ENCODE data around the gene TMEM151B. TPM values are rescaled to one million over a fixed set of nuclear protein-coding genes. Genes with fewer than 3 reads are reported as not detected.
A peak's percentile ranks its signal among the peaks of the same experiment; 100 is the strongest.

TMEM151B gene
- total RNA-seq, 1 donor, result under 0.01 TPM

DNA sequence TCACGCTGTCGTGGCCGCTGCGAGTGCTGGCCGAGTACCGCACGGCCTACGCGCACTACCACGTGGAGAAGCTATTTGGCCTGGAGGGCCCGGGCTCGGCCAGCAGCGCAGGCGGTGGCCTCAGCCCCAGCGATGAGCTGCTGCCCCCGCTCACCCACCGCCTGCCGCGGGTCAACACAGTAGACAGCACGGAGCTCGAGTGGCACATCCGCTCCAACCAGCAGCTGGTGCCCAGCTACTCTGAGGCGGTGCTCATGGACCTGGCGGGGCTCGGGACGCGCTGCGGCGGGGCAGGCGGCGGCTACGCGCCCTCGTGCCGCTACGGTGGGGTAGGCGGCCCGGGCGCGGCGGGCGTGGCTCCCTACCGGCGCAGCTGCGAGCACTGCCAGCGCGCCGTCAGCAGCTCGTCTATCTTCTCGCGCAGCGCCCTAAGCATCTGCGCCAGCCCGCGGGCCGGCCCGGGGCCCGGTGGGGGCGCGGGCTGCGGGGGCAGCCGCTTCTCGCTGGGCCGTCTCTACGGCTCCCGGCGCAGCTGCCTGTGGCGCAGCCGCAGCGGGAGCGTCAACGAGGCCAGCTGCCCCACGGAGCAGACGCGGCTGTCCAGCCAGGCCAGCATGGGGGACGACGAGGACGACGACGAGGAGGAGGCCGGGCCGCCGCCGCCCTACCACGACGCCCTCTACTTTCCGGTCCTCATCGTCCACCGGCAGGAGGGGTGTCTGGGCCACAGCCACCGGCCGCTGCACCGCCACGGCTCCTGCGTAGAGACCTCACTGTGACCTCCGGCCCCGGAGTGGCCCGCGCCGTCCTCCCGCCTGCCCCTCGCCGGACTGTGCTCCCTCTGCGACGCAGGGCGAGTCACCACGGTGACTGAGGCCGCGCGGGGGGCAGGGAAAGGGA lies 5.7 kb downstream of the TMEM151B start:
- peak in 2 of 3 donors; percentile 50 to 53 for DNase-seq (ENCODE audit: low read depth in 2 of 3, low spot score in 2 of 3)

DNA sequence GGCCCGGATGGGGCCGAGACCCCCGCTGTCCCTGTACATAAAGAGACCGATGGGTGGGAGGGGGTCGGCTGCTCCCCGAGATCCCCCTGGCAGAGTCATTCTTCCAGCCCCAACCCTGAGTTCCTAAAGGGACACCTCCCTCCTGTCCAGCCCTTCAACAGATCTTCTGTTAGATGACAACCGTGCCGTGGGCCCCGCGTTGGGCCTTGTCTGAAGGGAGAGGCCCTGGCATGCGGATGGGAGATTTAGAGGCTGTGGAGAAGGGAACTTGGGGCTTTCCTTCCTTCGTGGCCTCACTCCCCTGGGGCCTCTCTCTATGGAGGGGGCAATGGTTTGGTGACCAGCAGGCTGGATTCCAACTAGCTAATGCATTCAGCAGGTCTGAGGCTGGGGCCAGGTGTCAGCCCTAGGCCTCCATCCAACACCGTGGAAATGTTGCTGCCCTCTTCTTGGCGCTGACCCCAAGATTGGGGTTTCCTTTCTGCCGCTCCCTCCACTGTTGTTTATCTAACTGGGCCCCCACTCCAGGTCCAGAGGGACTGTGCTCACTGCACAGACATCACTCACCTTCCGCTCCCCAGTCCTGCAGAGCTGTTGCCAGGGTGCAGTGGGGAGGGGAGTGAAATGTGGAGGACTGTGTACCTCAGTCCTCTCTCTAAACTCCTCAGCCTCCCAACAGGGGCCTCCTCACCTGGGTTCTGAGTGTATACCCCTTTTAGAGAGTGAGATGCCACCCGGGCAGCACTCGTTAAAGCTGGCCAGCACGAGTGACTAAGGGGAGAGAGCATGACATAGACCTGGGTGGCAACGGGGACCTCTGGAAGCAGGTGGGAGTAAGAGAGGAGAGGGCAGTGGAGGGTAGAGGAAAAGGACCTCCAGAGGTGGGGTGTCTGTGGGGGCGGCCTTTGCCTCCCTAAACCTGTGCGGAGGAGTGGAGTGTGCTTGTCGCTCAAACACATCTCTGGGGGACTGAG lies 6.7 kb downstream of the TMEM151B start:
- DNase-seq (ENCODE audit: low read depth in 2 of 3, low spot score in 2 of 3), result no peak

DNA sequence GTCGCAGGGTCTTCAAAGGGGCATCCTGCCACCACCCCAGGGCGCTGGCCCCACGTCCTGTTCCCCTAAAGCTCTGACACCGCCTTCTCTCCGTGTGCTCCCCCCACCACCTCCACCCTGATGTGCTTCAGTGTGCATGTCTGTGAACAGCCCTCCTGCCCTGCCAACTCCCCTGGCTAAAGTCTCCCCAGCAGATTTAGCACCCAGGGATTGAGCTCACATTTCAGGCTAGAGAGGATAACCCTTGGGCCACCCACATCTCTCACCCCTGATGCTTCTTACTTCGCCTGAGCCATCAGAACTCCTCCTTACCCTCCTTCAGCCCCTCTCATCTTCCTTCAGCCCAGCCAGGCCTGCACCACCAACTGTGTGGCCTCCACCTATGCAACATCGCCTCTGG lies 7.5 kb downstream of the TMEM151B start:
- DNase-seq (ENCODE audit: low read depth in 2 of 3, low spot score in 2 of 3), result no peak

DNA sequence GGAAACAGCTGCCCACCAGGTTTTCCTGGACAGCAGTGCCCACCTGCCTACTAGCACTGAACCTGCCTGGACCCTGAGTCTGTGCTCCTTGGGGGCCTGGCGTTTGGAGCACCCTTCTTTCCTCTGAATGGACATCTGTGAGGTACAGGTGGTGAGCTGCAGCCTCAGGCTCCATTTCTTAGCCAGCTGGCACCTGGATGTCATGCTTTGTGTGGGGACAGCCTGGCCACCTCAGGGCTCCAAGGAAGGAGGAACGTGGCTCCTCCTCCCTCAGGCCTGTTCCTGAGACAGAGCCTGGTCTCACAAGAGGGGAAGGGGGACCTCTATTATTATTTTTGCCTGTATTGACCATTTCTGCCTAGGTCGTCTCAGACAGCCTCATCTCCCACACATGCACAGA lies 8.1 kb downstream of the TMEM151B start:
- DNase-seq (ENCODE audit: low read depth in 2 of 3, low spot score in 2 of 3), result no peak

DNA sequence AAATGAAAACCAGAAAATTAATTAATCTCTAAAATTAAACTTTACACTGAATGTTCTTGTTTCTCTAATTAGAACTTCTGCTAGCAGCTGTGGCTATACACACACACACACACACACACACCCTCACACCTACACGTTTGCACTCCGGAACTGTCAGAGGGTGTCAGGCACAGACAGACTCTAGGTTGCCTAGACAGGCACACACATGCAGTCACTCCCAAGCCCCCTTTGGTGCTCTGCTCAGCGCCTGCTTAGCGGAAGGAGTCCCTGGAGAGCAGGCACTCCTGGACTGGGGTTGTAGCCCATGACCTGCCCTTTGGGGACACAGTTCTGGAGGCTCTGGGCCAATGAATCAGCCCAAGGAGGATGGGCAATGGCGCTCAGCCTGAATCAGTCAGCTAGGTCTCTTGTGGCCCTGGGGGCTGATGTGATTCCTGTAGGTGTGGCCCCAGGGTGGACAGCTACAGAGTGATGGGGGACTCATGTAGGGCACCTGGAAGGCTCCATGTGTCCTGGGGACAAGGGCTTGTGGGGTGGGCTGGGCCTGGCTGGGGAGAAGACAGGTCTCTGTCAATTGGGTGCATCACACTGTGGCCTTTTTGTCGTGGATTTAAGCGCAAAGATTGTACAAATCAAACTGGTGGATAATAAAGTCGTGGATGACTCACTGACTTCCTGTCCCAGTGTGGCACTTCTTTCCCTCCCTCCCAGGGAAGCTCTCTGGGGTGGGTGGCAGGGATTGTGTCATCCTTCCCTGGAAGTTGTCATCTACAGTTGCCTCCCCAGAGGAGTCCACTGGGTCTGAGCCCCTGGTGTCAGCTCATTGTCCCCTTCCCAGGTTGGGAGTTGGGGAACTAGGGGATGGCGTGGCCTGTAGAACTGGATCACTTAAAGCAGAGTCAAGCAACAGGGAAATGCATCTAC lies 8.8 kb downstream of the TMEM151B start:
- no peak for DNase-seq (ENCODE audit: low read depth in 2 of 3, low spot score in 2 of 3)

DNA sequence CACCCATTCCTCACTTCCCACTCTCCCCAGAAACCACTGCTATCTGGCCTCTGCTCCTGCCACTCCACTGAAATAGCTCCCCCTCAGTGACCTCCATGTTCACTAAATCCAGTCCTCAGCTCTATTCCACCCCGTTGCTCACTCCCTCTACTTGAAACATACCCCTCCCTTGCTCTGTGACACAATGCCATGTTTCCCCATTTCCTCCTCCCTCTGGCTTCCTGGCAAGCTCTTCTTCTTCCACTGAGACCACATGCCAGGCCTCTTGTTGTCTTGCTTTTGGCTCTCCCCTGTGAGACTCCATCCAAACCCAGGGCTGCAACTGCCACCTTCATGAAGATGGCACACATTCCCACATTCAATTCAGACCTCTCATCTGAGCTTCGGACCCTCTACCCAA lies 13.9 kb downstream of the TMEM151B start:
- no peak for DNase-seq (ENCODE audit: low read depth in 2 of 3, low spot score in 2 of 3)

DNA sequence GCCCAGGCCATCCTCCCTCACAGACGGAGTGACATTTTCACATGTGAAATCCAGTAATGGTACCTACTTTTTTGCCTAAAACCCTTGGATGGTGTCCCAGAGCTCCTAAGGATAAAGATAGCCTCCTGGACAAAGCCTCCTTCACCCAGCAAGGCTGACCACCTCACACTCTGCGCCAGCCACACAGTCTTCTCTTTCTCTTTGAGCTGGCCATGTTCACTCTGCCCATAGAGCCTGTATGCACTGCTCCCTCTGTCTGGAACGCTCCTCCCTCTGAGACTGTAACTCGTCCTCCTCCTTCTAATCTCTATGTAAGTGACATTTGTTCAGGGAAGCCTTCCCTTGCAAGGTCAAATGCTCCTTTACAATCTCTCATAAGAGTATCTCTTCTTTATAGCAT lies 14.6 kb downstream of the TMEM151B start:
- DNase-seq (ENCODE audit: low read depth in 2 of 3, low spot score in 2 of 3), result no peak

DNA sequence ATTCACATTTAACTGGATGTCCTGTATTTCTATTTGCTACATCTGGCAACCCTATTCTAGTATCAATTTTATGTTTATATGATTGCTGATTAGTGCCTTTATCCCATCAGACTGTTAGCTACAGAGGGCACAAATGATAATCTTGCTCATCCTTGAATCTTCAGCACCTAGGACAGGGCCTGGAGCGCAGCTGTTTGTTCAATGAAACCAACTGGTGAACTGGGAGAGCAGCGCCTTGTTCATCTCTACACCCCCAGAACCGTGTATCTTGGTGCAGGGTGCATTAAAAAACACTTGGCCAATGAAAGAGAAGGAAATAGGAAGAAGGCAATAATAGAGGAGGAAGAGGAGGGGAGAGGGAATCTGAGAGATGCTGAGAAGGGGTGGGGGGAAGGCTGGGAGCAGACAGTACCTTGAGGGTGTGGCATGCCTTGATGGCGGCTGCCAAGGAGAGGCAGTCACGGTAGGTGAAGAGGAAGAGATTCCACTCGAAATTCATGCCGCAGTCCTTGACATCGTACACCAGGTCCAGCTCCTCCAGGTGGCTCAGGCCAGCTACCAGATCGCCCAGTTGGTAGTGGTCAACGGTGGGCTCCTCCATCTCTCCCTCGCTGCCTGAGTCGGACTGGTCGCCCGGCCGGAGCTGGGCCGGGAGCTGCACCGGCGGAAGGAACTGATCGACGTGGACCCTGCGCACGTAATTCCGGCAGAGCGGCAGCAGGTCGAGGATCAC lies 15.5 kb downstream of the TMEM151B start:
- peak in 1 of 3 donors; percentile 34 for DNase-seq (ENCODE audit: low read depth in 2 of 3, low spot score in 2 of 3)

DNA sequence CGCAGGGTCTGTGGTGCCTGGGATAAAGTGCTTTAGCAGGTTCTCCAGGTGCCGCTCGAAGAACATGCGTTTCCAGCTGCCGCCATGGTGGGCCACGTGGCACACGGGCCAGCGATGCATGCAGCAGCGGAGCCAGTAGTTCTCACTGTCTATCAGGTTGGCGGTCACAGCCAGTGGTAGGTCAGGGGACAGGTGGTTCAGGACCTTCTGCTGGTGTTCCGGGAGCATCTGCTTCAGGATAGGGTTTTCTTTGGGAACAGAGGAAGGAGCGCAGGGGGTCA lies 16.0 kb downstream of the TMEM151B start:
- no peak for DNase-seq (ENCODE audit: low read depth in 2 of 3, low spot score in 2 of 3)

DNA sequence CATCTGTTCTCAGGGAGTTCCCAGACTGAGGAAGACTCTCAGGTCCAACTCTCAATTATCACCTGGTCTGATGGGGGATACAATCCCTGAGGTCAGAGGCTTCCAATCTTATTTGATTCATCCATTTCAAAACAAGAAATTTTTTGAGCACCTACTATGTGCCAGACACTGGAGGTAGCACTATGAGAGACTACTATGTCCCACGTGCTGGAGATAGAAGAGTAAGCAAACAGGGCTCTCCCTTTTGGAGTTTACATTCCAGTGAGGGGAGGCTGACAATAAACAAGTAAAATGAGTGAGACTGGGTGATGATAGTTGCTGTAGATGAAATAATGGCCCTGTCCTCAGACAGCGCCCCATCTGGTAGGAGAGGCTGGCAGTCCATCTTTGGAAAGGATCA lies 16.5 kb downstream of the TMEM151B start:
- DNase-seq (ENCODE audit: low read depth in 2 of 3, low spot score in 2 of 3), result no peak

DNA sequence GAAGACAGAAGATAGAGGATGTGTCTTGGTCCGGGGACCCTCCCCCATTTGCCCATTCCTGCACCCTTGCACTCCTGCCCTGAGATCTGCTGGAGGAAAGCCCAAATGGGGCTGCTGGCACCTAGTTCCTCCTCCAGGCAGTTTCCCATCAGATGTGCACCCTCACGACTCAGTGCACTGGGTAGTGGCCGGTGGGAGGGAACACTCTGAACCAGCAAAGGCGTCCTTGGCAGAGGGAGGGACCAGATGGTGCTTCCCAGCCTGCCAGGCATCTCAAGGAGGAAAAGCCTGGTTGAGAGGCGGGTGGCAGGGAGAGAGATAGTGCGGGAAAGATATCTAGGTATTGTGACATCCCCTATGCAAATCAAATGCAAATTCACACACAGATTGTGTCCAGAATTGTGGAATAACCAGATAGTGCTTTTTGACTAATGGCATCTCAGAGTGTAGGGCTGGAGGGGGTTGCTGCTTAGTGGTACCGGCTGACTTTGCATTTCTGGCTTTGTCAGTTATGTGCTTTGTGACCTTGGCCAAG lies 19.5 kb downstream of the TMEM151B start:
- no peak for DNase-seq (ENCODE audit: low read depth in 2 of 3, low spot score in 2 of 3)

DNA sequence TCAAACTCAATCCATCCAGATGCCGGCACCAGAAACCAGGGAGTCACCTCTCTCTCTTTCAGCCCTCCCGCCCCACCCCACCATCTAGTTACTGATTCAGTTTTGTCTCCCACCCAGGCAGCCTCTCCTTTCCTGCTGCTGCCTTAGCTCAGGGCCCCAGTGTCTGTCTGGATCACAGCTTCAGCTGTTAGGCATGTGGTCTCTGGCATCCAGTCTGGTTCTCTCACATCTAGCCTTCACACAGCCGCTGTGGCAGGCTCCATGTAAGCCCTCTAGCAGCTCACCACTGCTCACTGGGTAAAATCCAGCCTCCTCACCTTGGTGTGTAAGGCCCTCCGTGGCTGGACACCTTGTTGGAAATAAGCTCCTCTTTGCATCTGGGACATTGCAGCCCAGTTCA lies 21.6 kb downstream of the TMEM151B start:
- DNase-seq (ENCODE audit: low read depth in 2 of 3, low spot score in 2 of 3), result no peak

DNA sequence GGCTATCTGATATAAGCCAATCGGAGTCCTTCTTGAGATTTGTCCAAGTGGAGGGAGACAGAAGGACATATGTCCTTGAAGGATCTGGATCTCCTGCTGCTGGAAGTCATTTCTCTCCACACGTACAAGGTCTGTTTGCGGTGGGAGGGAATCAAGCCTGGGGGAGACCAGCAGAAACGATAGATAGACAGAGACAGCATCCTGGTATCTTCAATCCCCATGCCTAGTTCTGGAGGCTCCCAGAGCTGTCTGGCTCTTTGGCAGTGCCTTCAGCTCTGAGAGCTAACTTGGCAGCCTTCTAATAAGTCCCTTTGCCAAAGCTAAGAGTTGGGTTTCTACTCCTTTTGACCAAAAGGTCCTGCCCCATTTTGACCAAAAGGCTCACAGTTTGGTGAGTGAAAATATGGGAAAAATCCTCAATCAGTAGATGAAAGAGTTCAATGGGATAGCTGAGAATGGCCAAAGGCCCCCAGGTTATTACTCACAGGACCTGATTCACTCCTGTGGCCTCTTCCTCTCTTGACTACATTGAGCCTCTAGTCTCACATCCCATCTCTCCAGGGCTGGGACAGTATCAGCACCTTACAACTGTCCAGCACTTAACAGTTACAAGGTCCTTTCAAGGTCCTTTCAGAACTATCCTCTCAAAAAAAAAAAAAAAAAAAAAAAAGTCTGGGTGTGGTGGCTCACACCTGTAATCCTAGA lies 22.6 kb downstream of the TMEM151B start:
- DNase-seq (ENCODE audit: low read depth in 2 of 3, low spot score in 2 of 3), result no peak

DNA sequence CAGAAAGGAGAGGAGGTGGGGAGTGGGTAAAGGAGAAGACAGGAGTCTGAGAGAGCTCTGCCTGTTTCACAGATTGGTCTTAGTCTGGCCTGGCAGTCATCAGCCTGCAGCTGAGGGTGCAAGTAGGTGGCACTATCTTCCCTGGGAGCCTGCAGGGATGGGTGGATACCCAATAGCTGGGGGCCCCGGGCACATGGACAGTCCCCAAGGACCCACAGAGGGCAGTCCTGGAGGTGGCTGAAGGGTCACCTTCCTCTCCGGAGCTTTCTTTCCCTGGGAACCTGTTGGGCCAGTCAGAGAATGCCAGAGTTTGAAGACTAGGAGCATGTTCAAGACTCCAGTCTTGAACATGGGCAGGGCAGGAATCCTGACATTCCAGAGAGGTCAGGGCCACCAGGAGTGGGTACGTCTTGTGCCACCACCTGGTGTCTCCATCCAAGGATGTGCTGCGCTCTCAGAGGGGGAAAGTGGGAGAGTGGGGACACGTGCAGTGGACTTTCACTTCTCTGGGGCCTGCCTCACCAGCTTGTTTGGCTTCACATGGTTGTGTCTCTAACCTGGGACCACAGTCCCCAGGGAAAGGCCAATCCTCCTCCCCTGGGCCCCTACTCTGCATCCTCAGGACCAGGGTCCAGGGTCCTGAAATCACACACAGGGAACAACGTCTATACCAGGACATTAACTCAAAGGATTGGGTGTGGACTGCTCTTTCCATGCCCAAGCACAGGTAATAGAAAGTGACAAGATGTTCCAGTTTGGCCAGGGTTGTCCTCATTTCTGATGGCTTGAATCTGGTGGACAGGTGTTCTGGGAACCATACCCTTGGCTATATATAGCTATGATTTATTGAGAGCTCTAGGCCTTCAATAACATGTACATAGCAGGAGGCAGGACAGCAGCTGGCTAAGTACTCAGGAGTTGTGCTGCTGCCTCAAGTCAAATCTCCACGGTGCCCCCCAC lies 24.9 kb downstream of the TMEM151B start:
- no peak for DNase-seq (ENCODE audit: low read depth in 2 of 3, low spot score in 2 of 3)

DNA sequence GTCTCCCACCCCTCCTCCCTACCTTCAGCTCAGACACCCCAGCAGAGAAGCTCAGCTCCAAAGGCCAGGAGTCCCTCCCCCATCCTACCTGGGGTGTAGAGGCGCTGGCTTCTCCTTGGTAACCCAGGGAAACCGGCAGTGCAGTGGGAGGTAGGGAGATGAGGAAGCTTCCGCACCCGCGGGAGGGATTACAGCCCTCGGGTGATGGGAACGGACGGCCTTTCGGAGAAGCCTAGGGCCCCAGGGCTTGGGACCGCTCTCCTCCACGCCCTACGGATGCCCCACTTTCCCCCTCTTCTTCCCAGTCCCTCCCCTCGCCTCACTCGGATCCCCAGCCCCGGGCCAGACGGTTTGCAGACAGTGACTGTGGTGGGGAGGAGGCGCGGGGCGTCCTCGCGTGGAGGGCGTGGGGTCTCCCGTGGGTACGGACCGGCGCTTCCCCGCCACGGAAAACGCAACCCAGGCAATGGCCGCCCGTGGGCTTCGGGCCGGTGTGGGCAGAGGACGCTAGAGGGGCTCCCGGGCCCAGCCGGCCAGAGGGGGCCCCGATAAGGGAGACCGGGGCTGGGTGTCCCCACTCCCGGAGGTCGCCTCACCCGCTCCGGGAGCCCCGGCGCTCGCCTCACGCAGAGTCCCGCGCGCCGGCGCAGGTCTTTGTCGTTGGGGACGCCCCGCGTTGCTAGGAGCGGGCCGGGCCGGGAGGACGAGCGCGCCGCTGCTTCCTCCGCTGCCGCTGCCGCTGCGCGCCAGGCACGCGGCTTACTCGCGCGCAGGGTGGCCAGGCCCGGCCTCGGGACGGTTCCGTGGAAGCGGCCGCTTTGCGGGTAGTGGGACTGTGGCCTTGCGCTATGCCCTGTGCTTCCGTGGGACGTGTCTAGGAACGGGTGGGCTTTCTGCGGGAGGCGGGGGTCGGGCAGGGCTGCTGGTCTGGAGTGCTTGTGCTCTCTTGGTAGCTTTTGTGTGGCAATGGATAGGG lies 27.1 kb downstream of the TMEM151B start:
- DNase-seq (ENCODE audit: low read depth in 2 of 3, low spot score in 2 of 3), result peak in 2 of 3 donors; percentile 37 to 53

DNA sequence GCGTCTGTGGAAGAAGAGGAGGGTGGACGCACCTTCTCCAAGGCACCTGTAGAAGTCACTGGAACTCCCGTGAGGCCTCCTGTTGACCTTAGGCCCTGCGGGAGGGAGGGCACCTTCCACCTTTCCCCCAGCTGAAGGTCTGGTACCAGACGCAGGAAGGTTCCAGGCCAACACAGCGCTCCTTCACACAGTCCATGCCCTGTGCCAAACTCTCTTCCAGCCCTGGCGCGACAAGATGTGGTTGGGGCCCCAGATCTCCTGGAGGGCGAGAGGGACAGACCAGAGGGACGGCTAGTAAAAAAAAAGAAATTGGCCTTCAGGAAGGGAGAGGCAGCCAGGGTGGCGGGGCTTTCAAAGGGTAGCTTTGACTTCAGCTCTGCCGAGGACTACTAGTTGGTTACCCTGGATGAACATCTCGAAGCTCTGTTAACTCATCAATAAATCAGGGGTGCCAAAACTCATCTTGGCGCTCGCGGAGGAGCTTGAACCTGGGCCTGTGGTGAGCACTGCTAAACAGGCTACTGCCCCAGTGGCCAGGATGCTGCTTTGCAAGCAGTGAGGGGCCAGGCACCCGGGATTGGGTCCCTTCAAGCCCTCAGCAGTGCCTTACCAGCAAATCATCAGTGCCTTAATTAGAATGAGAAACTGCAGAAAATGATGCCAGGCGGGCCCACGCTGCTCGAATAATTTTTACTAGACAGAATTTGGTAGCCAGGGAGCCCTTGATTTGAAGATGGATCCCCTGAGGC lies 28.0 kb downstream of the TMEM151B start:
- DNase-seq (ENCODE audit: low read depth in 2 of 3, low spot score in 2 of 3), result no peak
